ENCODE measurements around the gene GHDC. TPM values are rescaled to one million over a fixed set of nuclear protein-coding genes. Genes with fewer than 3 reads are reported as not detected.

The GHDC gene
- total and polyA plus RNA-seq, 2 donors (not counting 3 experiments of a cell fraction or from before 2014, with no cell fraction given), result 9.8 to 11.2 TPM

DNA sequence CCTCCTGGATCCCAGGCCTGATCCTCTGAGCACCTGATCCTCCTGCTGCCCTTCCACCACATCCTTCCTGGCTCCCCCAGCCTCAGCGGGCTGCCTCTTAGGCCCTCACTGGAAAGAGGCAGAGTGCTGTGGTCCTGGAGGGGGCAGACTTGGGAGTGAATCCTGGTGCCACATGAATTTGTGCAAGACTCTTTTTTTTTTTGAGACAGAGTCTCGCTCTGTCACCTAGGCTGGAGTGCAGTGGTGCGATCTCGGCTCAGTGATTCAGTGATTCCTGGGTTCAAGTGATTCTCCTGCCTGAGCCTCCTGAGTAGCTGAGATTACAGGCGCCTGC is 3.1 kb downstream of the GHDC start:
- no peak overlapping the region for H3K9ac ChIP-seq (replicated peaks; ENCODE audit: extremely low read depth, insufficient read depth, low read length)
- no peaks in the 10 kb centered on the region for H3K4me1 ChIP-seq (ENCODE audit: control insufficient read depth, extremely low read depth, insufficient read depth, low read length)
- intact Hi-C loops (cut with micrococcal nuclease), result no loop called here
- ChIA-PET POLR2A (no interaction called here), CTCF (interaction anchor here (1.4 kb wide), 1 partner anchor 13 kb away, joined by 3 read pairs; no protein-coding TSS in a partner anchor)
- H3K9me3 ChIP-seq (replicated peaks; ENCODE audit: control insufficient read depth, insufficient read depth, low read length), result no peaks in the 10 kb centered on the region
- dilution Hi-C loops (cut with MboI; ENCODE audit: extremely low pct_ligation_motif_present, low sequenced_read_pairs), result no loop called here
- FAIRE-seq (no peak), DNase-seq (ENCODE audit: low read depth, low spot score) (no peak)
- TF ChIP-seq POLR2A (IDR thresholded peaks at IDR 0.05; ENCODE audit: low read depth, low read length) (no peak), GATA2 (IDR thresholded peaks at IDR 0.05; ENCODE audit: insufficient read depth, insufficient read length, low read depth, low read length) (no peak), EZH2 (IDR thresholded peaks at IDR 0.05; ENCODE audit: borderline replicate concordance, low read depth, low read length, severe bottlenecking) (no peak), JUN (IDR thresholded peaks at IDR 0.05; ENCODE audit: borderline replicate concordance, insufficient read depth, insufficient read length, low read depth) (no peak), CTCF (IDR thresholded peaks at IDR 0.05; ENCODE audit: extremely low read depth in 1 of 2, insufficient read depth in 1 of 2, low read depth in 1 of 2, low read length in 2 of 2) (no peak), FOS (IDR thresholded peaks at IDR 0.05; ENCODE audit: borderline replicate concordance, insufficient read depth, low read length) (no peak), MYC (IDR thresholded peaks at IDR 0.05; ENCODE audit: low read depth, low read length) (no peak), POLR2AphosphoS5 (IDR thresholded peaks at IDR 0.05; ENCODE audit: insufficient read depth, low read depth, low read length) (no peak)
- TF ChIP-seq, protein P1, sequence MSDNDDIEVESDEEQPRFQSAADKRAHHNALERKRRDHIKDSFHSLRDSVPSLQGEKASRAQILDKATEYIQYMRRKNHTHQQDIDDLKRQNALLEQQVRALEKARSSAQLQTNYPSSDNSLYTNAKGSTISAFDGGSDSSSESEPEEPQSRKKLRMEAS (IDR thresholded peaks at IDR 0.05; ENCODE audit: insufficient read depth, insufficient read length), result no peak
- no peaks in the 10 kb centered on the region for H4K20me1 ChIP-seq (replicated peaks; ENCODE audit: control insufficient read depth, extremely low read depth, insufficient read depth, low read length)
- H3K4me3 ChIP-seq (replicated peaks in 1 of 3; ENCODE audit: insufficient read depth in 1 of 3, low read depth in 1 of 3, low read length in 3 of 3), result no peak overlapping the region
- H3K79me2 ChIP-seq (ENCODE audit: control insufficient read depth, insufficient read depth, low read length), result no peaks in the 10 kb centered on the region
- H2AFZ ChIP-seq (ENCODE audit: low read depth, low read length), result no peak overlapping the region
- no peaks in the 10 kb centered on the region for H3K27me3 ChIP-seq (ENCODE audit: control insufficient read depth in 2 of 2, insufficient read depth in 2 of 2, low read length in 2 of 2)
- BruUV-seq (replicated peaks), result no TSS peak
- H3K36me3 ChIP-seq (ENCODE audit: control insufficient read depth in 2 of 2, extremely low read depth in 1 of 2, insufficient read depth in 2 of 2, low read length in 2 of 2), result no peaks in the 10 kb centered on the region
- H3K4me2 ChIP-seq (ENCODE audit: insufficient read depth, low read length), result no peak overlapping the region
- no peak overlapping the region for H3K27ac ChIP-seq (ENCODE audit: insufficient read depth, low read depth, low read length)
- H3K9me1 ChIP-seq (replicated peaks; ENCODE audit: control insufficient read depth, extremely low read depth, insufficient read depth, low read length), result no peaks in the 10 kb centered on the region

Data from endothelial cell of umbilical vein (primary cell).